ENCODE measurements around the gene CTSW. TPM values are rescaled to one million over a fixed set of nuclear protein-coding genes. Genes with fewer than 3 reads are reported as not detected.

The CTSW gene
- total RNA-seq, 4 donors from 2014 or later: 1.1 to 1.8 TPM; not detected in 2

DNA sequence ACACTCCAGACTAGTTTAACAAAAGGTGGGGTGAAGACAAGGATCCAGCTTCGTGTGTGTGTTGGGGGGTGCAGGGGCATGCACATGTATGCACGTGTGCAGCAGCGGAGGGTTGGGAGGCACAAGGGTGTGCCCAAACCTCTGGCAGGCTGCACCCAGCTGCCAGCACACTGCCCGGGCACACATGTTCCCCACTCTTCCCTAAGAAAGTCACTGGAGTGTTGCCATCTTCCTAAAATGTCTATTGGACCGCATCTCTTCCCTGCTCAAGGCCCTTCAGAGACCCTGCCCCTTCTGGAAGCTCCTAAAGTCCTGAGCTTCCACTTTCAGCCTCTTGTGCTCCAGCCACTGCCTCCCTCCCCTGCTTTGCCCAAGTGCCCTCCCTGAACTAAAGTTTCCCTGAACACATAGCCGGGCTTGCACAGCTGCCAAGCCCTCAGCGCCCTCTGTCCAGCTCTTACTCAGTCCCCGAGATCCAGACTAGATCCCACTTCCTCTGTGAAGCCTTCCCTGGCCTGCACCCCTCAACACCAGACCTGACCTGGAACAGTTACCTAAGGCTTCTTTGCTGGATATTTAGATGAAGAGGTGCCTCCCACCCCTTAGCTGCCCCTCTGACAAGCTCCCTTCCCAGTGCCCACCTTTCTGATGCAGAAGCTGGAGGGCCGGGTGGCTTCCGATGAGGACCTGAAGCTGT is 27.7 kb upstream of the CTSW start:
- Histone ChIP-seq H3K27me3 (no peaks in the 10 kb centered on the region), H3K27ac (peak overlapping the region; percentile 86 to 100 (median 100)), H3K4me1 (peaks cover 31 to 51% (median 46%) of the 10 kb centered on the region in 4 donors), H3K9me3 (no peaks in the 10 kb centered on the region), H3K36me3 (peaks cover 2 to 28% (median 14%) of the 10 kb centered on the region in 4 donors), H3K4me3 (no peak overlapping the region)
- TF ChIP-seq, protein P1, sequence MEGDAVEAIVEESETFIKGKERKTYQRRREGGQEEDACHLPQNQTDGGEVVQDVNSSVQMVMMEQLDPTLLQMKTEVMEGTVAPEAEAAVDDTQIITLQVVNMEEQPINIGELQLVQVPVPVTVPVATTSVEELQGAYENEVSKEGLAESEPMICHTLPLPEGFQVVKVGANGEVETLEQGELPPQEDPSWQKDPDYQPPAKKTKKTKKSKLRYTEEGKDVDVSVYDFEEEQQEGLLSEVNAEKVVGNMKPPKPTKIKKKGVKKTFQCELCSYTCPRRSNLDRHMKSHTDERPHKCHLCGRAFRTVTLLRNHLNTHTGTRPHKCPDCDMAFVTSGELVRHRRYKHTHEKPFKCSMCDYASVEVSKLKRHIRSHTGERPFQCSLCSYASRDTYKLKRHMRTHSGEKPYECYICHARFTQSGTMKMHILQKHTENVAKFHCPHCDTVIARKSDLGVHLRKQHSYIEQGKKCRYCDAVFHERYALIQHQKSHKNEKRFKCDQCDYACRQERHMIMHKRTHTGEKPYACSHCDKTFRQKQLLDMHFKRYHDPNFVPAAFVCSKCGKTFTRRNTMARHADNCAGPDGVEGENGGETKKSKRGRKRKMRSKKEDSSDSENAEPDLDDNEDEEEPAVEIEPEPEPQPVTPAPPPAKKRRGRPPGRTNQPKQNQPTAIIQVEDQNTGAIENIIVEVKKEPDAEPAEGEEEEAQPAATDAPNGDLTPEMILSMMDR (IDR thresholded peaks at IDR 0.05): no peak
- TF ChIP-seq POLR2AphosphoS5 (IDR thresholded peaks at IDR 0.05) (no peak), EP300 (IDR thresholded peaks at IDR 0.05; ENCODE audit: low read depth) (no peak), POLR2A (IDR thresholded peaks at IDR 0.05) (no peak)
- intact Hi-C loops (cut with DNase I; ENCODE audit: low total_unique reads) (no loop called here), in situ Hi-C loops (cut with MboI; ENCODE audit: low pct_ligation_motif_present in 1 of 4, low pct_unique_long_range_greater_than_20kb in 1 of 4, low sequenced_read_pairs in 3 of 4) (no loop called here)
- no peak for DNase-seq
- 80 to 100% methylated on average over 1 to 10 of the region's 10 CpGs for WGBS, 2 donors (ENCODE audit: low coverage in 1 of 2)

DNA sequence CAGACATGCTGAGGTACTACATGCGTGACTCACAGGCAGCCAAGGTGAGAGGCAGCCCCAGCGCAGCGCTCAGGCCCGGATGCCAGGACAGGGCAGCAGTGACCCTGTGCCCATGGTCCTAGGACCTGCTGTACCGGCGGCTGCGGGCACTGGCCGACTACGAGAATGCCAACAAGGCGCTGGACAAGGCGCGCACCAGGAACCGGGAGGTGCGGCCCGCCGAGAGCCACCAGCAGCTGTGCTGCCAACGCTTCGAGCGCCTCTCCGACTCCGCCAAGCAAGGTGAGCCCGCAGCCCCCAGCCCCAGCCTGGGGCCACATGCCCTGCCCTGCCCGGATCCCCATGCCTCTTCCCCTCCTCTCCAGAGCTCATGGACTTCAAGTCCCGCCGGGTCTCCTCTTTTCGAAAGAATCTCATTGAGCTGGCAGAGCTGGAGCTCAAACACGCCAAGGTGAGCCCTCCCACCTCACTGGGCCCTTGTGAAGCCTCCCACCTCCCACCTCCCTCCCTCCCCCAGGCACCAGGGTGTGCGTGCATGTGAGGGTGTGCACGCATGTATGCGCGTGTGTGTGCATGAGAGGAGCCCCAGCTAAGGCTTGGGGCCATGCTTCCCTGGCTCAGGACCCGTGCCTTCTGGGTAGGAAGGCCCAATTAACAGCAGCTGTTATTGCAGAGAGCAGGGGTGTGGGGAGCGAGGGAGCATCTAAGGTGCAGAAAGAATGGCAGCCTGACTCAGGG is 27.0 kb upstream of the CTSW start:
- 62 to 83% methylated on average over 2 to 30 of the region's 33 CpGs for WGBS, 2 donors (ENCODE audit: low coverage in 1 of 2)
- Histone ChIP-seq H3K4me1 (peaks cover 31 to 51% (median 46%) of the 10 kb centered on the region in 4 donors), H3K27ac (peak overlapping the region; percentile 86 to 100 (median 100)), H3K9me3 (no peaks in the 10 kb centered on the region), H3K36me3 (peaks cover 2 to 28% (median 14%) of the 10 kb centered on the region in 4 donors), H3K4me3 (peak overlapping the region in 1 of 4 donors; percentile 1), H3K27me3 (no peaks in the 10 kb centered on the region)
- TF ChIP-seq POLR2AphosphoS5 (IDR thresholded peaks at IDR 0.05) (peak in 2 of 3 donors; percentile 31 to 39), EP300 (IDR thresholded peaks at IDR 0.05; ENCODE audit: low read depth) (no peak)
- DNase-seq: peak; percentile 17
- in situ Hi-C loops (cut with MboI; ENCODE audit: low pct_ligation_motif_present in 1 of 4, low pct_unique_long_range_greater_than_20kb in 1 of 4, low sequenced_read_pairs in 3 of 4) (no loop called here), intact Hi-C loops (cut with DNase I; ENCODE audit: low total_unique reads) (no loop called here)

DNA sequence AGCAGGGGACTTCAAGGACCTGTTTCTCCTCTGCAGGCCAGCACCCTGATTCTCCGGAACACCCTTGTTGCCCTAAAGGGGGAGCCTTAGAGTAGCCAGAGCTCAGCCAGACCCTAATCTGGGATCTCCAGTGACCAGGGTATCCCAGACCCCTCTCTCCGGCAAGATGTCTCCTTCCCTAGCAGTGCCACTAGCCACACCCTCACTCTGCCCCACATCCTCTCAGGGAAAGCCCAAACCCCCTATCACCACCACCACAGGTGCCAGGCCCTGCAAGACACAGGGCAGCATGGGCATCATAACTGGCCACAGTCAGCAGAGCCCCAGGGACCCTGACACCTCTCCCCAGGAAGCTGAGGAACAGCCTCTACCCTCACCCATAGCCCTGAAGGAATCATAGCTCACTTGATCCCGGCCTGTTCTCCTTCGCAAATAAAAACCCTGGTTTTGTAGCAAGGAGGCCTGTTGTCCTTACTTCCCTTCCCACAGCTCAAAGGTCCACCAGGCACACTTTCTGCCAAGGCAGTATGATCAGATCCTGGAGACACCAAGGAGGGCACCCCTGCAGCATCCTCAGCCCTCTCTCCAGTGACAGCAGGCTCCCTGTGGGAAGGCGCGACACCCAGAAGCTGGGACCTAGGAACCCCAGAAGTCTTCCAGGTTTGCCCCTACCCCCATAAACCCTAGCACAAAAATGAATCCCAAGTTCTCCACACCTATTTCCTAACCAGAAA is 26.2 kb upstream of the CTSW start:
- Histone ChIP-seq H3K9me3 (no peaks in the 10 kb centered on the region), H3K27ac (peak overlapping the region; percentile 86 to 100 (median 100)), H3K4me3 (peak overlapping the region in 1 of 4 donors; percentile 1), H3K4me1 (peaks cover 31 to 51% (median 47%) of the 10 kb centered on the region in 4 donors), H3K27me3 (no peaks in the 10 kb centered on the region), H3K36me3 (peaks cover 2 to 28% (median 14%) of the 10 kb centered on the region in 4 donors)
- intact Hi-C loops (cut with DNase I; ENCODE audit: low total_unique reads) (no loop called here), in situ Hi-C loops (cut with MboI; ENCODE audit: low pct_ligation_motif_present in 1 of 4, low pct_unique_long_range_greater_than_20kb in 1 of 4, low sequenced_read_pairs in 3 of 4) (no loop called here)
- WGBS, 2 donors (ENCODE audit: low coverage in 1 of 2): 59 to 65% methylated on average over 2 to 6 of the region's 6 CpGs
- TF ChIP-seq EP300 (IDR thresholded peaks at IDR 0.05; ENCODE audit: low read depth): no peak
- TF ChIP-seq, protein P1 (IDR thresholded peaks at IDR 0.05): no peak
- TF ChIP-seq POLR2A (IDR thresholded peaks at IDR 0.05): no peak
- TF ChIP-seq POLR2AphosphoS5 (IDR thresholded peaks at IDR 0.05): no peak
- peak; percentile 18 for DNase-seq

DNA sequence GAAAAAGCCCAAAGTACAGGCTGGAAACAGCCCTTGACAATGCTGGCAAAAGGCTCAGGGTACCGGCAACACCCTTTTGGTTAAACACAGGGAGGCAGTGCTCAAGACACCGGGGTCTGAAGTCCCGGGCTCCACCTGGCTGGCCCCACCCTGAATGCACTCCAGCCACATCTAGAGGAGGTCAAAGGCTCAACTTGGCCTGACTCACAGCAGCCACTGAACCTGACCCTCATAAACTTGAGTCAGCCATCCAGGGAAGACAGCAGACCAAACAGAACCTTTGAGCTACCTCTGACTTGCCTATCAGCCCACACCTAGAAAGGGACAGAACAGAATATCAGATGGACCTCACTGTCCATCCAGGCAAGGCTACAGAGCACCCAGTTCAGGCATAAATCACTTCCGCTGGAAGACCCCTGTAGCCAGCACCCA is 25.5 kb upstream of the CTSW start:
- intact Hi-C loops (cut with DNase I; ENCODE audit: low total_unique reads): no loop called here
- H3K4me1 ChIP-seq: peaks cover 31 to 55% (median 51%) of the 10 kb centered on the region in 4 donors
- peak overlapping the region; percentile 97 to 100 (median 100) for H3K27ac ChIP-seq
- peaks cover 2 to 28% (median 14%) of the 10 kb centered on the region in 4 donors for H3K36me3 ChIP-seq
- TF ChIP-seq, protein P1 (IDR thresholded peaks at IDR 0.05): no peak
- TF ChIP-seq POLR2AphosphoS5 (IDR thresholded peaks at IDR 0.05) (peak in 2 of 3 donors; percentile 3 to 91), POLR2A (IDR thresholded peaks at IDR 0.05) (peak; percentile 77), EP300 (IDR thresholded peaks at IDR 0.05; ENCODE audit: low read depth) (peak; percentile 18)
- peak; percentile 91 for DNase-seq
- peak overlapping the region in 1 of 4 donors; percentile 84 for H3K4me3 ChIP-seq
- in situ Hi-C loops (cut with MboI; ENCODE audit: low pct_ligation_motif_present in 1 of 4, low pct_unique_long_range_greater_than_20kb in 1 of 4, low sequenced_read_pairs in 3 of 4): no loop called here
- 70% methylated on average over 4 of the region's 4 CpGs; no CpG with 5 or more reads in 1 of the 2 donors for WGBS, 2 donors (ENCODE audit: low coverage in 1 of 2)
- no peaks in the 10 kb centered on the region for H3K9me3 ChIP-seq
- H3K27me3 ChIP-seq: no peaks in the 10 kb centered on the region

All from transverse colon (tissue), 4 donors.